Loucy (cell line): Measurements from ENCODE around the gene MAPRE2.

Source experiments
- H2AFZ ChIP-seq: fragments of 200-600 bp; sonication (generic); 2 replicates; pipeline ENCODE4 v1.6.0; 2016; ENCODE audit warnings: antibody characterized with exemption, mild to moderate bottlenecking, low read length, moderate library complexity
- H3F3A ChIP-seq: fragments of 200-600 bp; 2 replicates; pipeline ENCODE4 v1.6.0; 2016; ENCODE audit warnings: antibody characterized with exemption, low read depth, mild to moderate bottlenecking
- H3K27me3 ChIP-seq: fragments of 200-600 bp; sonication (generic); 2 replicates; pipeline ENCODE4 v1.6.1; 2014; ENCODE audit warnings: low read length, mild to moderate bottlenecking; ENCODE audit not compliant: insufficient read depth, poor library complexity, severe bottlenecking
- H3K36me3 ChIP-seq: fragments of 200-600 bp; sonication (generic); 2 replicates; pipeline ENCODE4 v1.6.1; 2016; ENCODE audit warnings: low read length; ENCODE audit not compliant: insufficient read depth
- H3K4me1 ChIP-seq: fragments of 200-600 bp; sonication (generic); 2 replicates; pipeline ENCODE4 v1.5.1; 2014; ENCODE audit warnings: low read length, mild to moderate bottlenecking; ENCODE audit not compliant: insufficient read depth, poor library complexity, severe bottlenecking
- H3K4me2 ChIP-seq: fragments of 200-600 bp; sonication (generic); 2 replicates; pipeline ENCODE4 v1.6.0; 2014; ENCODE audit warnings: antibody characterized with exemption, low read length, low read depth, mild to moderate bottlenecking; ENCODE audit not compliant: poor library complexity, severe bottlenecking
- H3K4me3 ChIP-seq: fragments of 200-600 bp; sonication (generic); 2 replicates; pipeline ENCODE4 v1.5.1; 2014; ENCODE audit warnings: low read length, mild to moderate bottlenecking, mixed read lengths; ENCODE audit not compliant: poor library complexity, severe bottlenecking
- H3K79me2 ChIP-seq: fragments of 200-600 bp; sonication (generic); 2 replicates; pipeline ENCODE4 v1.6.1; 2014; ENCODE audit warnings: low read length; ENCODE audit not compliant: insufficient read depth
- H3K9ac ChIP-seq: fragments of 200-600 bp; sonication (generic); 2 replicates; pipeline ENCODE4 v1.6.0; 2014; ENCODE audit warnings: mild to moderate bottlenecking, low read depth, low read length, moderate library complexity; ENCODE audit not compliant: poor library complexity, severe bottlenecking
- H3K9me2 ChIP-seq: fragments of 200-600 bp; sonication (generic); replicated peaks from 2 replicates; pipeline ENCODE4 v1.6.1; 2016; ENCODE audit warnings: low read depth, low read length, mixed read lengths
- H3K9me3 ChIP-seq: fragments of 200-600 bp; sonication (generic); 2 replicates; pipeline ENCODE4 v1.6.1; 2014; ENCODE audit warnings: mild to moderate bottlenecking, antibody characterized with exemption, low read length, low read depth; ENCODE audit not compliant: insufficient read depth
- H4K20me1 ChIP-seq: fragments of 200-600 bp; sonication (generic); 2 replicates; pipeline ENCODE4 v1.6.0; 2014; ENCODE audit warnings: antibody characterized with exemption, low read length, mild to moderate bottlenecking; ENCODE audit not compliant: insufficient read depth, poor library complexity, severe bottlenecking
- CTCF ChIP-seq: fragments of 200-600 bp; sonication (generic); conservative IDR thresholded peaks from 2 replicates; pipeline ENCODE4 v1.5.1; 2014; ENCODE audit warnings: mild to moderate bottlenecking, antibody characterized with exemption, low read length
- EZH2phosphoT487 ChIP-seq: fragments of 200-600 bp; IDR thresholded peaks from 2 replicates; pipeline ENCODE4 v1.6.1; 2018; ENCODE audit warnings: antibody characterized with exemption, mild to moderate bottlenecking, moderate library complexity, borderline replicate concordance

Gene MAPRE2

GRCh38 chr18:35121531-35121930 is 80.3 kb downstream of the MAPRE2 start:
- H3K9ac ChIP-seq: no peak overlapping the region
- no peak overlapping the region for H2AFZ ChIP-seq
- peaks cover 7% of the 10 kb centered on the region for H4K20me1 ChIP-seq
- no peak overlapping the region for H3K4me2 ChIP-seq
- no peaks in the 10 kb centered on the region for H3F3A ChIP-seq
- H3K27me3 ChIP-seq: no peaks in the 10 kb centered on the region
- no peak for TF ChIP-seq CTCF
- TF ChIP-seq EZH2phosphoT487: no peak
- H3K9me3 ChIP-seq: peaks cover 5% of the 10 kb centered on the region; the same call in 1 of the 2 replicates
- H3K79me2 ChIP-seq: peaks cover 45% of the 10 kb centered on the region
- peaks cover 22% of the 10 kb centered on the region for H3K4me1 ChIP-seq
- no peaks in the 10 kb centered on the region for H3K9me2 ChIP-seq
- H3K36me3 ChIP-seq: 0 out of 2 replicates have a peak, but pooled peaks cover under 1% of the 10 kb centered on the region
- H3K4me3 ChIP-seq: no peak overlapping the region

GRCh38 chr18:35122586-35123224 is 81.5 kb downstream of the MAPRE2 start:
- no peaks in the 10 kb centered on the region for H3F3A ChIP-seq
- no peaks in the 10 kb centered on the region for H3K9me2 ChIP-seq
- H3K36me3 ChIP-seq: peaks cover 11% of the 10 kb centered on the region; the same call in 1 of the 2 replicates
- H3K4me2 ChIP-seq: no peak overlapping the region
- H3K4me1 ChIP-seq: peaks cover 12% of the 10 kb centered on the region
- H2AFZ ChIP-seq: no peak overlapping the region
- H3K27me3 ChIP-seq: no peaks in the 10 kb centered on the region
- H3K4me3 ChIP-seq: no peak overlapping the region
- peaks cover 38% of the 10 kb centered on the region for H3K79me2 ChIP-seq
- peaks cover 5% of the 10 kb centered on the region; the same call in 1 of the 2 replicates for H3K9me3 ChIP-seq
- no peak overlapping the region for H3K9ac ChIP-seq
- H4K20me1 ChIP-seq: peaks cover 7% of the 10 kb centered on the region
- TF ChIP-seq CTCF (no peak), EZH2phosphoT487 (no peak)

GRCh38 chr18:35123811-35124210 is 82.6 kb downstream of the MAPRE2 start:
- H3K9me3 ChIP-seq: peaks cover 5% of the 10 kb centered on the region; the same call in 1 of the 2 replicates
- no peak overlapping the region for H3K4me3 ChIP-seq
- no peak overlapping the region for H3K4me2 ChIP-seq
- peaks cover 7% of the 10 kb centered on the region for H4K20me1 ChIP-seq
- H3K27me3 ChIP-seq: no peaks in the 10 kb centered on the region
- peaks cover 7% of the 10 kb centered on the region for H3K4me1 ChIP-seq
- peaks cover 29% of the 10 kb centered on the region for H3K79me2 ChIP-seq
- TF ChIP-seq EZH2phosphoT487 (no peak), CTCF (no peak)
- H3K36me3 ChIP-seq: peaks cover 21% of the 10 kb centered on the region; the same call in 1 of the 2 replicates
- H3F3A ChIP-seq: no peaks in the 10 kb centered on the region
- no peaks in the 10 kb centered on the region for H3K9me2 ChIP-seq
- no peak overlapping the region for H2AFZ ChIP-seq
- H3K9ac ChIP-seq: no peak overlapping the region
